Kasumi-1 (cell line): ENCODE results near the gene LMO4.

Source experiments
- DNase-seq, 2 experiments: peaks; one replicate each; lab custom pipeline; 2025; lab: John Stamatoyannopoulos, UW

LMO4 gene

DNA sequence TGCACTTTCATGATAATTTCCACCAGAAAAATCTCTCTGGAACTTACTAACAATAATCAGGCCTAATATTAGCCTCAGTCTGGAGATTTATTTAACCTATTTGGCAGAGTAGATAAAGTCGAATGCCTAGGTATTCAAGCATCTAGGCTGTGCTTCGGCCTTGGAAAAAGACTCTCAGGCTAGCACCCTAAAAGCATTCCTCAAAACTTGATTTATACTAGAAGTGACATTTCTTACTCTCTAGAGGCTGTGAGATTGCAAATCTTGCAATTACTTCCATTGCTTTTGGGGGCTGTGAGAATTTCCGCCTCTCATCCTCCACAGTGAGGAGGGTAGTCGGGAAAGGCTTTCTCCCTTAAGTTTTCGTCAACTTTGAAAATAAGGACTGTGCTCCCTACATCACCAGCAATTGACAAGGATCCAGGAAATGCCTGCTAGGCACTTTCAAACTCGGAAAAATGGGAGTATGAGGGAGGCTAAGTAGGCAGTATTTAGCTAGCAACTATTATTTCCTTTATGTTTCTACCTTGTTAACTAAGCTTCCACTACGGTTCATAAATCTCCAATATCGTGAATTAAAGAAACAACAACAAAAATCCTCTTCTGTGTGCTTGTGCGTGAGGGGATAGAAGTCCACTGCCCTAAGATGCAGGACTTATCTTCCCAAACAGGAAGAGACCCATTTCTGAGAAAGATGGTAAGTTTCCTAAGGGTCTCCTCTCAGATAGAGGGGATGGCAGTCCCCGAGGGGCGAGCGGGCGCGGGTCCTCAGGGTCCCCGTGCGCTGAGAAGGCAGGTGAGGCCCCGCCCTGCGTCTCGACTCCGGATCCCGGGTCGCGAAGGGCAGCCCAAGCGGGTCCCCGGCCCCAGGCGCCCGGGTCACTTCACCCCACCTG is 1.1 kb upstream of the LMO4 start:
- DNase-seq = no peak

DNA sequence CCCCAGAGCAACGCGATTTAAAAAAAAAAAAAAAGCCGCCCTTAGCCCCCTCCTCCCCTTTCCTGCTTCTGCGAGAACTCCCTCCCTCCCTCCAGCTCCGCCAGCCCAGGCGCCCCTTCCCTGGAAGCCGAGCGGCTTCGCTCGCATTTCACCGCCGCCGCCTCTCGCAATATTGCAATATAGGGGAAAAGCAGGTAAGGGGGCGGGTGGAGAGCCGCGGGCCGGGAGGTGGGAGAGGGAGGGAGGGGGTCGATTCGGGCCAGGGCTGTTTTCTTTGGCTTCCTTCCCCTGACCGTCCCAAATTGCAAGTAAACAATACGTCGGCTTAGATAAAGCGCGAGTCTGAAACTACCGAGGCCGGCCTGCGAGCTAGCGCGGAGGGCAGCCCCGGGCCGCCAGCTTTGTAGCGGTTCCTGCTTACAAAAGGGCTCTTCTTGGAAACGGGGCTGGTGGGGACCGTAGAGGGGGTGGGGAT is 408 bp downstream of the LMO4 start:
- DNase-seq = peak; percentile 30 to 58

DNA sequence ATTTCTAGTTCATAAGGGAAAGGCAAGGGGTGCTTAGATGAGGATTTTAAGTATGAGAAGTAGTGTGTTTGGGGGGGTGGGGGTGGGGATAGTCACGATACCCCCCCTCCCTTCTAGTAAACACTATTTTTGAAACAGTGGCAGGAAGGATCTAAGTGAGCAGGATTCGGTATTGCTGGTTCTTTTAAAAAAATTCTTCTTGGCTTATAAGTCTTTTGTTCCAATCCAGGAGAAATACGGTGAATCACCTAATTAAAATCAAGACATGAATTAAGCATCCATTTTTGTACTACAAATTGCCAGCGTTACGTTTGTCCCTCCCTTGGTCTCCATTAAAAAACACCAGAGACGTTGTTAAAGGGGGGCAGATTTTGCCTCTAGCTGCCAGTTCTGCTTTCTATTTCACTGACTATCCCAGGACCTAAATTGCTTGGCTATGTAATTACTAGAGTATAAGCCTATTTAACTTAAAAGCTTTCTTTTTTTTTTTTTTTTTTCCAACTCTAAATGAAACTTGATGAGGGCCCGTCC is 911 bp downstream of the LMO4 start:
- DNase-seq = peak; percentile 46 to 61

DNA sequence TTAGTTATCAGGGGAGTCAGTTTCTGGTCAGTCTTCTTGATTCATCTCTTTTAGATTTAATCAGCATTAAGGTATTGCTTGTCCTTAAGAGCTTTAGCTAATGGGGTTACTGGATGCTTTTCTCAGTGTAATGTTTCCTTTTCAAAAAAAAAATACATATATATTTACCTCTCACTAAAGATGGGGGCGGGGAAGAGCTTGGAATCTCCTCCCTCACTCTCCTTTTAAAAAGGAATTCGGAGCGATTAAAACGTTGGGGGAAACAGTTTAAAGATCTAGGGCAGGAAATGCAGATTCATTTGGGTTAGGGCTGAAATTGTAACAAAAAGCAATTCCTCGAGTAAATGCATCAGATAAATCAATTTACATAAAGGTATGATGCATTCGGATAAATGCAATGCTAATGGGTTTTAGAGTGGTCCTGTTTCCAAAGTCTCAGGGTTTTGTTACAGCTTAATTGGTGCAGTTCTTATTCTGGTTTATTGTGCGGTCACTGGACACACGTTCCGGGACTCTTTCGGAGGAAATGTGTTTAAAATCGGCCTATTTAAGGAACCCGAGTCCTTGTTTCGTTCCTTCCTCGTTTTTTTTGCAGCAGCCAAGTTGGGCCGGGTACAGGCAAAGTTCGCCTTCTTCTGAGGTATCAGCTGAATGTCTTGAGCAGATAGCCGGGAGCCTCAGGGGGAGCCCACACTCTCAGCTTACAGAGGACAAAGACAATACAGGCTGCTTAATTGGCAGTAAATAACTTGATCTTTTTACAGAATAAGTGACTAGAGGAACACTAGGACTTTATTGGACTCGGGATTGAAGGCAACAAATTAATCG is 1.6 kb downstream of the LMO4 start:
- peak; percentile 28 to 58 for DNase-seq

DNA sequence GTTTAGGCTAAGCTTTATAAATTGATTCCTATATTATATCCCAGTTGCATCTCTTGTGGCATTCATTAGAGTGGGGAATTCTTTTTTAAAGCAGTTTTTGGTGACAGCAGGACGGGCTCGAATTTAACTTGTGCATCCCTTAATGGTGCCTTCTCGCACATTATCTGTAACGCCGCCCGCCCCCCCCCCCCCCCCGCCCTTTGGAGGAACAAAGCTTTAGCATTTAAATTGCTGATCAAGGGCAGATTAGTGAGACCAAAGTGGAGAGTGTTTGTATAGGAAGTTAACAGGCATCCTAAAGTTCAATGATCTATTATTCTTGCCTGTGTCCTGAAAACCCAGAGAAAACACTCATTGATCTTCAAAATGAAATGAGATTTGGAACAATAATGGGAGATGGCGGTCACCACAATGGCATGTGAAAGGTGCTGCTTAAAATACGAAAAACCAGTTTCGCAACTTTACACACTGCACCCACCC is 2.2 kb downstream of the LMO4 start:
- peak in 1 of 2 experiments; percentile 37 for DNase-seq

DNA sequence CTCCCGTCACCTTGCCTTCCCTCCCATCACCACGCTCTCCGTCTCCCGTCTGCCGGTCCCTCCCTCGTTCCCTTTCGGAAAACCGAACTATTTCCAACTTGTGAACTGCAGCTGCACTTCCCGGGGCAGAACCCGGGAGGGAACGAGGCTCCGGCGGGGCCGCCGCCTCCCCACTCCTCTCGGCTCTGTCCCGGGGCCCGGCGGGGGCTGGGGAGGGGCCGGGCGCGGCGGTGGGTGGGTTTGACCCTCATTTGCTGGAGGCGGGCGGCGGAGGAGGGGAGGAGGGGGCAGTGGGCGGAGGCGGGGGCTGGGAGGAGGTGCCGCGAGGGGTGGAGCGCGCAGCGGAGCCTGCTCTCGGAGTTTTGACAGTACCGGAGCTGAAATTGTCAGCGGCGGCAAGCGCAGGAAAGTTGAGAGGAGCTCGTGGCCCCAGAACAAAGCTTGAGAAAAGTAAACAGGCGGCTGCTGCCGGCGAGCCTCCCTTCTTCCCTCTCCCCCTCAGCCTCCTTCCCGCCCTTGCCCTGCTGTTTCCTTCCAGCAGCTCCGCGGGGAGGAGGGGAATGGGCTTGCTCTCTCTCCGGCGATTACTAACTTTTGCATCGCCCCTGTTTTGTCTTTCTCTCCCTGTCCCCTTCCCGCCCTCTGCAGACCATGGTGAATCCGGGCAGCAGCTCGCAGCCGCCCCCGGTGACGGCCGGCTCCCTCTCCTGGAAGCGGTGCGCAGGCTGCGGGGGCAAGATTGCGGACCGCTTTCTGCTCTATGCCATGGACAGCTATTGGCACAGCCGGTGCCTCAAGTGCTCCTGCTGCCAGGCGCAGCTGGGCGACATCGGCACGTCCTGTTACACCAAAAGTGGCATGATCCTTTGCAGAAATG is 2.9 kb downstream of the LMO4 start:
- peak; percentile 71 to 80 for DNase-seq

DNA sequence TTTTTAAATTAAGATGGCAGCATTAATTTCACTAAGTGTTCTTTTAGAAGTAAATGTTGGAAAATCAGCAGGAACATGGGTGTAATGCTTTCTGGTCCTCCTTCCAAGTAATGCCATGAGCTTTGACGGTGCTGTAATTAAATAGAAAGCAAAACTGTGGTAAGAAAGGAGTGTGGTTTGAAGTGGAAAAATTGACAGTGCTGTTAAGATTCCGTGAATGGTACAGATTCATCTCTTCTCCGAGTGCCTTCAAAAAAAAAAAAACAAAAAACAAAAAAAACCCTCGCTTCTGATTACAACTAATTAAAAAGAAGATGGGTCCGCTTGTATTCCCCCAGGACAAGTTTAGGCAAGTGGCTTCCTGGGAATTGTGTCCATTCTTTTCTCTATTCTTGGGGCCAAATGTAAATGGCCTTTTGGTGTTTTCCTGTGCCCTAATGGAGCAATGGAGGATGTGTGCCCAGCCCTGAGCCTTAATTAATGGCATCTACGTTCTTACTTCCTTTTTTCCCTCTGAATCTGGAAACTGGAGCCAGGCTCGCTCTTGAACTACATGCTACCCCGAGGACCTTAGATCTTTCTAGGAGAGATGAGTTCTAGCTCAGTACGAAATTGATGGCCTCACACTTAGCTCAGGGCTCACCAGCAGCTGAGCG is 5.1 kb downstream of the LMO4 start:
- DNase-seq = peak; percentile 12 to 33

DNA sequence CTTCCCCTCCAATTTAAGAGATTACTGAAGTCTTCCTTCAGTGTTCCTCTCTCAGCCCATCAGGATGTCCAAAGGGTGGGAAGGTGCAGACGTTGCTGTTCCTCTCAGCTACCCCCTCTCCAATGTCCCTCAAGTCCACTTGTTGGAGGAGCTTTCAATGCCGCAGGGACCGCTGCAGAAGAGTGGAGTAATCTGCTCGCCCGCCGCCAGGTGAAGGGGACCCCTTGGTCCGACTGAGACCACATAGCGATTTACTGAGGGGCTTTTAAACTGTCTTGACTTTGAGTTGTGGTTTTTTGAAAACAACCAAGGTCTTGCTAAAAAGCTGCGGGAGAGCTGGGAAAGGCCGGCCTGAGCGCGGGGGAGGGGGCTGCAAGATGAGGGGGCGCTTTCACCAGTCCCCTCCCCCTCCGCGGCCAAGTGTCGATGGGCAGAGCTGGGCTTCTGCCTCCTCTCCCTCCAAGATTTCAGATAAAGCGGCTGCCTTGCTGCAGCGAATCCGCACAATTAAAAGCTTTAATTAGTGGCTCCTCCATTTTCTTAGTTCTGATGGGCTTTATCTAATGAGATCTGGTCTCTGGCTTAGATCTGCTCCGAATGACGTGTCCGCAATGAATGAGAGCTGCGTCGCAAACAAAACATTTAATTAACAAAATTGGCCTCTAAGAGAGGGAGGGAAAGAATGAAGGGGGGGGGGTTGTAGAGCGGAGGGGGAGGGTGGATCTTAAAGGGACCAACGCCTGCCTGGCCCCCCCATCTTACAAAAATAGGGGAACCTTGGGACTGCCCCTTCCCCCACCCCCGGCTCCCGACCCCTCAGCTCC is 5.9 kb downstream of the LMO4 start:
- peak; percentile 46 to 54 for DNase-seq

DNA sequence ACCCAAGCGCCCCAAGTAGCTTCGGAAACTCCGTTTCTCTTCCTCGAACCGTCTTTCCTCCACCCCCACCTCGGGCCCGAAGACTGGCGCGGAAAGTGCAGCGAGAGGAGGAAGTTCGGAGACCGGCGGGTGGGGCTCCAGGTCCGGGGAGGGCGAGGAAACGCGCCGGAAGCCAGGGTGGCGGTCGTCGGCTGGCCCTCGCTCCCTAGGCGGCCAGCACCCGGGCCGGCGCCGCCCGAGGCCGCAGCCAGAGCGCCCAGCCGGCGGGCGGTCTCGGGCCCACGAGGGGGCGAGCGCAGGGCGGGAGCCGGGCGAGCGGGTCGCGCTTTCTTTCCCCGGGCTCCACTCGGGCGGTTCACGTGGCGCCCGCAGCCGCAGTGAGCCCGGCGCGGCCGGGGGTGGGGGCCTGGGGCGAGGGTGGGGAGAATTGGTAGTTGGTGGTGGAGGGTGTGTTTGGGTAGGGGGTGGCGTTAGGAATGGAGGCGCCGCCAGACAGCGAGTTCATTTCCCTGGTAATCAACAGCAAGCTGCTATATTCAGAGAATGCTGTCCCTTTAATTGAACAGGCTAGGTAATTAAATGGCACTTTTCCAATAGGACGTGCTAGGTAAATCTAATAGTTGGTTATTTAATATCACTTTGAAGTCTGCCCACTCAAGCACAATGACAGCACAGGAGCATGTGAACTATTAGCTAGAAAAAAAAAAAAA is 6.7 kb downstream of the LMO4 start:
- DNase-seq = peak; percentile 69 to 70

DNA sequence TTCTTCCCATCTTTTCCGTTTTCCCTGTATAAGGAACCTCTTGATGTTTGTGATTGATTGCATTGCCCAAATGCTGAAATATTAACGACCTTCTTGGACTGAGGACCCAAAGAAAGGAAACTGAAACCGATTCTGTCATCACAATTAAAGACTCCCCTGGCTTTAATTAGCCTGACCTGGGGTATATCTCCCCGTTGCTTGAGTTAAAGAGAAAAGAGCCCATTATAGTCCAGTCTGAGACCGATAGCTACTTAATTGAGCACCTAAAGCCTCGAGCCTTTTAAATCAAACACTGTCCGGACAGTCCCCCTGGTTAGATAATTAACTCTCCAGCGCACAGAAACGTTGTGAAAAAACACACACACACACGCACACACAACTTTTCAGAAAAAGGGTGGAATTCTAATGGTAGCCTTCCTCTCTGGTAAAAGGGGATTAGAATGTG is 8.0 kb downstream of the LMO4 start:
- DNase-seq = no peak

DNA sequence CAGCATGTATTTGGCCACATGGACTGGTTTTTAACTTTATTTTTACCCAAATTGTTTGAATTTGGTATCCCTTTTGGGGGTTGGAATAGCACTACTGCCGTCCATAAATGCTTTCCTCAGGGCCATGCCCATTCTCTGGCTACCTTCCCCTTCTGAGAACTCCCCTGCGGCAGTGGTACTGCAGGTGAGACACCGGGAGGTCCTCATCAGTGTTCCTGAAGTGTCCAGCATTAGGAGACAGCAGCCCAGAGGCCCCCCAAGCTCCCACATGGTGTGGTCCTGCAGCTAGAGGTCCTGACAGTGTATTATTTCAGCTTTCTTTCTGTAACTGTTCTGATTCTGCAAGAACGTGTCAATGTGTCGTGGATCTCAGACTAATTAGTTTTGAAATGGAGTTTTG is 8.9 kb downstream of the LMO4 start:
- no peak for DNase-seq

DNA sequence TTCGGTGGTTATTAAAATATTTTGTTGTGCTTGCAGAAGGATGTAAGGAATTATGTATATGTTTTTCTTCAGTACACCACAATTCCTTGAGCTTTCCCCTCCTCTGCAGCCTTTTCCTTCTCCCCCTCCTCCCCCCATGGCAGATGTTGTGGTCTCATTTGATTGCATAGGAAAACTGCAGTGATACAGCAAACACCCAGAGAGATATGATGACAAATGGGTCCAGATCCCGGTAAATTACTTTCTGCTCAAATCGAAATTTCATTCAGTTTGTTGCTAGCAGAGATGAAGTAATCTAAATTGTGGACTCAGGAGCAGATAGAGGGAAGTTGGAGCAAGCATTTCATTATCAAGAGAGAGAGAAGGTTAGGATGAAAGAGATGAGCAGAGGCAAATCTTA is 9.9 kb downstream of the LMO4 start:
- no peak for DNase-seq

DNA sequence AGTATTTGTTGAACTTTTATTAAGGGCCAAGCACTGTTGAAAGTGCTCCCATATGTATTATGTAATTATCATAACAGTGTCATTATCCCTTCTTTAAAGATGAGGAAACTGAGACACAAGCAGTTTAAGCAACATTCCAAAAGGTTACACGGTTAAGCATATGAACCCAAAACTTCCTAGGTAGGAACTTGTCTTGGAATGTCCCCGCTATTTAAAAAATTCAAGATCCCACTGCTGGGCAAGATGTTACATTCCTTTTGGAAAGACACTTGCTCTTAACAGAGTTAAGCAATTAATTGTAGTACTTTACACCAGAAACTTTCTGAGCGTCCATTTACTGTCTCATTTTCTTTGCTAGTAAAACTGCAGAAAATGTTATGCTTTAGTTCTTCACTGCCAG is 15.6 kb downstream of the LMO4 start:
- no peak for DNase-seq

DNA sequence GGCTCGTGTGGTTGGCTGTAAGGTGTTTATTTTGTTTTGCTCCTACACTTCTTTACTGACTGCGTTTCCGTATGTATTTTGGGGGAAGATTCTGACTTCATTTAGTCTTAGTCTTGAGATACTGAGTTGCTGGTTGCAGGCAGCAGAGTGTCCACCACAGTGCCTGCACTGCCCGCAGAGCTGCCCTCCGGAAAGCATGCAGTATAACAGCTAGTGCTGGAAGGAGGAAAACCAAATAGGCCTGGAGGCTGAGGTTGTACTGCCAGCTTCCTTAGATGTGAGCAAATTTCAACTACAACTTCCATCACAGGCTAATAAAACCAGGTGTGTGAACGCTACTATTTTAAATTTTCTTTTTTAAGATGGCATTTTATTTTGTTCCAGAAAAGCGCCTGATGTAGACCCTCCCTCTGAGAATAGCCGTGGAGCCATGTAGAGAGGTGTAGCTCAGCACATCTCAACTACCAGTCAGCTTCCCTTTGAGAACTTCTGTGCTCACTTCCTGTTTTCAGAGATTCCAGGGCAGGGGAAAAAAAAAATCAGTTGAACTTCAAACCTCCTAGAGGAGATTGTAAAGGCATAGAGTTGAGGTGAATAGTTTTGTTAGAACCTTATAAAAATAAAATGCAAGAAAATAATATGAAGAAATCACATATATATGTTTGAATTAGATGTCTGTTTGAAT is 17.6 kb downstream of the LMO4 start:
- no peak for DNase-seq

DNA sequence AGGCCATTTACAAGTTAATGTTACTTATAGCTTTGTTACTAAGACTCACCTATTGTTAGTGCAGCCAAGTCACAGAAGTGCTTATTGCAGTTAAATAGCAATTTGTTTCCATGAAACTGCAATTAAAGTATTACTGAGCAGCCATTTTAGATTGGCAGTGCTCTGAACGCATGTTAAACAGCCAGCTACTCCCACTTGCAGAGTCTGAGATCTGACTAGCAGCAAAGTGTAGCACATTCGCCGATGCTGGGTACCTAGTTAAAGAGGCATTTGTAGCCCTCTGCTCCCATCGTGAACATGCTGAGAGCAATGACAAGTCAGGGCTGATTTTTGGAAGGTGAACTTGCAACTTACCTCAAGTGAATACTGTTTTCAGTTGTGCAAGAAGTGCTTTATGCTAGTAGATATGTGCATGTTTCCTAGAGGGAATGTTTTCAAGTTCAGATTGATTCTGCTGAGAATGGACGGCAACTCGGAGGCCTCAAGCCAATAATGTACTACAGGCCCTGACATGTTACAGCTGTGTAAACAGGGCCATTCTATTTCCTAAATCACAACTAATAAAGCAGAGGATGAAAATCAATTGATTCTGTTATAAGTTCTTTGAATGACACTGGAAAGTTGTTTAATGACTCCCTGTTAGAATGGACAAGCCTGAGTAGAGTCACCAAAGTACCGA is 19.8 kb downstream of the LMO4 start:
- DNase-seq = no peak

DNA sequence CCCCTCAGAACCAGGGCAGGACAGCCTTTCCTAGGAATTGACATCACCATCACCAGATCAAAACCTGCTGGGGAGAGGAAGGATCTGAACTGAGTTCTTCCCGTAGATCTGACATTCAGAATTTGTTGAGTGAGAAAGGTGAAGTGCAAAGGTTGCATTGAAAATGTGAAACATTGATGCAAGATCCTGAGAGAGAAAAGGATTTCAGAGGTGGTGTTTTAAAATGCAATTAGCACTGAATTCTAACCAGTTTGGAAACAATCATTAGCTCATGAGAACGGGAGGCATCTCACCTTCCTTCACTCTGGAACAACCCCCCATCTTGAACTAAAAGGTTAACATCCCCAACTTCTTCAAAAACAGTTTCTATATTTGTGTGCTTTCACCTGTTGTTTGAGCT is 20.4 kb downstream of the LMO4 start:
- no peak for DNase-seq

DNA sequence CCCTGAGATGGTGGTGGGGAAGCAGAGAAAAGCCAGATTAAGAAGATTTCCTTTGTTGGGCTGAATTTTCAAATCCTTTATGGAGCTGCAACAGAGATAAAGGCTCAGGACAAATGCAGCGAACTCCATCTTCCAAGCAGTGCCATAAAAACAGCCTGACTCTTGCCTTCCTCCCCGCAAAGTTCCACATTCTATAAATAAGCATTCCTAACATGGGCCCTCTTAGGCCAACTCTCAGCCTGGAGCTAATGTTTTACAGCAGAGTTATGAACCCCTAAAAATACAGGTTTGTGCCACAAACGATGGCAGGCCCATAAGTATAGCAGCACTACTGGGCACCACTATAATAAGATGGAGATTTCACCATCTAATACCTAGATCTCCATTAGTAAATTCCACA is 27.2 kb downstream of the LMO4 start:
- DNase-seq = no peak

DNA sequence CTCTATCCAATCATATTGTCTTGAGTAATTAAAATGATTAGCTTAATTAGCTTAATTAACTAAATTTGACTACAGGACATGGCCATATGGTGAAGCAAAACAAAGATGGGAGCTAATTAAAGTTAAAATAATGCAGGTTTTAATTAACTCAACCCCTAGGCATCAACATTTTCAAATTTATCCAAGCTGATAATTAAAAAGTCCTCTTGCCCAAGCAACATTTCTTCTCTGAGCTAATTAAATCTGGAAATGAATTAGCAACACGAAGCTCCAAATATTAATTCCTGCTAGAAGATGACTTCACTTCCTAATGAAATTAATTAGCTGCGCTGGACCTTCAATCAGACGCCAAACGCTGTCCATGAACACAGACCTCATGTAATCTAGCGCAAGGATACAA is 27.9 kb downstream of the LMO4 start:
- DNase-seq = no peak
